GM11168 (cell line): ENCODE results near the gene EBNA1BP2.
"Not testable (repeated sequence)": the region's sequence is repeated elsewhere in the genome, so short reads cannot be mapped to it uniquely, and the experiment has no call there.

Source experiments
- in situ Hi-C: fragments of 300-500 bp; cut with MboI; formaldehyde crosslinking; loops from one replicate; pipeline ENCODE4 v1.12.0; 2022; ENCODE audit warnings: low sequenced_read_pairs; ENCODE audit not compliant: unreplicated experiment

Gene EBNA1BP2

DNA sequence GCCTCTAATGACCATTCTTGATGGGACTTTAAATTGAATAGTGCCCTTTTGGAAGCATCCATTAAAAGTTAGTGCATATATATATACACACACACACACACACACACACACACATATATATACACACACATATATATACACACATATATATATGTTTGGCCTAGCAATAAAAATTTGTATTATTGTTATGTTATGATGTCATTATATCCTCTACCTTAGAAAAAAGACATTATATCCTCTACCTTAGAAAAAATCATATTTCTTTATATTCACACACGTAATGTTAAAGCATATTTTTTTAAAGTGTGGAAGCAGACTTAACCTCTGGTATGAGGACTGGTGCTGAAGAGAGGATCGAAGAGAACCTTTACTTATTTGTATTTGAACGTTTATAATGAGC is 43.3 kb downstream of the EBNA1BP2 start:
- in situ Hi-C loops: no loop called here

DNA sequence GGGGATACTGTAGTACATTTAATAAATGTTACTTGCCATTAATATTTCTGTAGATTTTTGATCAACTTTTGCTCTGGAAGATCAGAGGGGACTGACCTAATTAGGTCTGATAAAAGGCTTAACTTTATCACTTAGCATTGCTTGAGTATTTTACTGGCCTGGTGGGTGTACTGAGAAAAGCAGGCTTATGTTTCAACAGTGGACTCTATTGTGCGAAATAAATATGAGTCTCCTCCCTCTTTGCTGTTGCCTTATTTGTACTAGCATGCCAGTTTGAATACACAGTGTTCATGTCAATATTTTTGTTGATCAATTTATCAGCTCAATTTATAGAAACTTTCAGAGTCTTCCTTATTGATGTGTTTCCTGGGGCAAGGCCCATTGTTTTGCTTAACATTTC is 49.1 kb downstream of the EBNA1BP2 start:
- in situ Hi-C loops: no loop called here

GRCh38 chr1:43121256-43121900 is 50.7 kb downstream of the EBNA1BP2 start:
- in situ Hi-C loops: no loop called here

DNA sequence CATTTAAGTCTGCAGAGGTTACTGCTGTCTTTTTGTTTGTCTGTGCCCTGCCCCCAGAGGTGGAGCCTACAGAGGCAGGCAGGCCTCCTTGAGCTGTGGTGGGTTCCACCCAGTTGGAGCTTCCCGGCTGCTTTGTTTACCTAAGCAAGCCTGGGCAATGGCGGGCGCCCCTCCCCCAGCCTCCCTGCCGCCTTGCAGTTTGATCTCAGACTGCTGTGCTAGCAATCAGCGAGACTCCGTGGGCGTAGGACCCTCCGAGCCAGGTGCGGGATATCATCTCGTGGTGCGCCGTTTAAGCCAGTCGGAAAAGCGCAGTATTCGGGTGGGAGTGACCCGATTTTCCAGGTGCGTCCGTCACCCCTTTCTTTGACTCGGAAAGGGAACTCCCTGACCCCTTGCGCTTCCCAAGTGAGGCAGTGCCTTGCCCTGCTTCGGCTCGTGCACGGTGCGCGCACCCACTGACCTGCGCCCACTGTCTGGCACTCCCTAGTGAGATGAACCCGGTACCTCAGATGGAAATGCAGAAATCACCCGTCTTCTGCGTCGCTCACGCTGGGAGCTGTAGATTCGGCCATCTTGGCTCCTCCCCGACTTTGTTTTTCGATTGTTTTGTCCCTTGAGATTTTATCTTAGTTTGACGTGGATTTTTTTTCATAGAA is 52.0 kb downstream of the EBNA1BP2 start:
- in situ Hi-C loops: not testable (repeated sequence)
